ENCODE measurements around the gene PDCD7.

GRCh38 chr15:65180167-65180566 lies 46.6 kb upstream of the PDCD7 start:
- TF ChIP-seq, protein P1, sequence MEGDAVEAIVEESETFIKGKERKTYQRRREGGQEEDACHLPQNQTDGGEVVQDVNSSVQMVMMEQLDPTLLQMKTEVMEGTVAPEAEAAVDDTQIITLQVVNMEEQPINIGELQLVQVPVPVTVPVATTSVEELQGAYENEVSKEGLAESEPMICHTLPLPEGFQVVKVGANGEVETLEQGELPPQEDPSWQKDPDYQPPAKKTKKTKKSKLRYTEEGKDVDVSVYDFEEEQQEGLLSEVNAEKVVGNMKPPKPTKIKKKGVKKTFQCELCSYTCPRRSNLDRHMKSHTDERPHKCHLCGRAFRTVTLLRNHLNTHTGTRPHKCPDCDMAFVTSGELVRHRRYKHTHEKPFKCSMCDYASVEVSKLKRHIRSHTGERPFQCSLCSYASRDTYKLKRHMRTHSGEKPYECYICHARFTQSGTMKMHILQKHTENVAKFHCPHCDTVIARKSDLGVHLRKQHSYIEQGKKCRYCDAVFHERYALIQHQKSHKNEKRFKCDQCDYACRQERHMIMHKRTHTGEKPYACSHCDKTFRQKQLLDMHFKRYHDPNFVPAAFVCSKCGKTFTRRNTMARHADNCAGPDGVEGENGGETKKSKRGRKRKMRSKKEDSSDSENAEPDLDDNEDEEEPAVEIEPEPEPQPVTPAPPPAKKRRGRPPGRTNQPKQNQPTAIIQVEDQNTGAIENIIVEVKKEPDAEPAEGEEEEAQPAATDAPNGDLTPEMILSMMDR (IDR thresholded peaks at IDR 0.05): no peak
- no peak for TF ChIP-seq EP300 (IDR thresholded peaks at IDR 0.05)
